CD14-positive monocyte (primary cell): ENCODE data around the gene OBSCN. TPM values are rescaled to one million over a fixed set of nuclear protein-coding genes. Genes with fewer than 3 reads are reported as not detected.

Source experiments
- DNase-seq, 3 donors: peaks; one replicate each; pipeline ENCODE4 v3.0.0-alpha.2; 2011 to 2022
- H2AFZ ChIP-seq: 2 replicates; pipeline ENCODE4 v1.6.0; 2012; ENCODE audit warnings: mild to moderate bottlenecking, low read depth, low read length, inconsistent platforms; ENCODE audit not compliant: insufficient read depth, poor library complexity, severe bottlenecking
- H3K27ac ChIP-seq, 2 donors: 1 replicate in 1 of 2; 2 replicates in 1 of 2; pipeline ENCODE4 v1.5.1; 2012 to 2013; ENCODE audit warnings: low read length in 2 of 2, control low read depth in 1 of 2, inconsistent platforms in 1 of 2, low read depth in 1 of 2, mild to moderate bottlenecking in 1 of 2
- H3K27me3 ChIP-seq, 2 donors: one replicate each; pipeline versions ENCODE4 v1.6.0 to v1.6.1; 2011 to 2013; ENCODE audit warnings: low read length in 2 of 2; ENCODE audit not compliant: control insufficient read depth in 2 of 2, insufficient read depth in 2 of 2
- H3K36me3 ChIP-seq, 2 donors: replicated peaks in 1 of 2; 1 replicate in 1 of 2; 2 replicates in 1 of 2; pipeline versions ENCODE4 v1.5.1 to v1.6.1; 2012 to 2013; ENCODE audit warnings: low read length in 2 of 2, control low read depth in 1 of 2, inconsistent platforms in 1 of 2, mild to moderate bottlenecking in 1 of 2; ENCODE audit not compliant: insufficient read depth in 2 of 2, control insufficient read depth in 1 of 2
- H3K4me1 ChIP-seq, 2 donors: 1 replicate in 1 of 2; 2 replicates in 1 of 2; pipeline versions ENCODE4 v1.5.1 to v1.6.1; 2012 to 2013; ENCODE audit warnings: low read length in 2 of 2, control low read depth in 1 of 2, inconsistent platforms in 1 of 2, mild to moderate bottlenecking in 1 of 2, moderate library complexity in 1 of 2; ENCODE audit not compliant: insufficient read depth in 2 of 2, control insufficient read depth in 1 of 2
- H3K4me2 ChIP-seq: replicated peaks from 2 replicates; pipeline ENCODE3; 2012; ENCODE audit warnings: low read length, moderate library complexity, mild to moderate bottlenecking; ENCODE audit not compliant: poor library complexity, severe bottlenecking; ENCODE audit errors: extremely low read depth
- H3K4me3 ChIP-seq, 3 experiments: fragments of 200-600 bp in 1 of 3; sonication (generic) in 1 of 3; replicated peaks in 1 of 3; 1 replicate in 2 of 3; 2 replicates in 1 of 3; pipeline ENCODE4 v1.5.1; 2011 to 2013; ENCODE audit warnings: low read length in 3 of 3, mild to moderate bottlenecking in 3 of 3, control low read depth in 2 of 3, low read depth in 2 of 3, inconsistent platforms in 1 of 3, moderate library complexity in 1 of 3
- H3K79me2 ChIP-seq: 2 replicates; pipeline ENCODE4 v1.6.0; 2012; ENCODE audit warnings: mild to moderate bottlenecking, control low read depth, inconsistent platforms, low read length, moderate library complexity; ENCODE audit not compliant: insufficient read depth
- H3K9ac ChIP-seq: 2 replicates; pipeline ENCODE4 v1.6.0; 2017; ENCODE audit warnings: low read length, mild to moderate bottlenecking; ENCODE audit not compliant: insufficient read depth, poor library complexity, severe bottlenecking
- H3K9me3 ChIP-seq, 2 donors: replicated peaks in 1 of 2; 1 replicate in 1 of 2; 2 replicates in 1 of 2; pipeline versions ENCODE4 v1.5.1 to v1.6.1; 2012 to 2013; ENCODE audit warnings: low read length in 2 of 2, control low read depth in 1 of 2; ENCODE audit not compliant: control insufficient read depth in 1 of 2, insufficient read depth in 1 of 2
- H4K20me1 ChIP-seq: 2 replicates; pipeline ENCODE4 v1.6.0; 2012; ENCODE audit warnings: mild to moderate bottlenecking, low read length, control low read depth, moderate library complexity; ENCODE audit not compliant: insufficient read depth
- H3K27ac Mint-ChIP-seq, 7 donors: one replicate each; pipeline ENCODE4 v1.8.0; 2020; ENCODE audit warnings: mild to moderate bottlenecking in 7 of 7, mixed read lengths in 7 of 7, moderate library complexity in 6 of 7, inconsistent platforms in 2 of 7
- H3K27me3 Mint-ChIP-seq, 3 donors: one replicate each; pipeline ENCODE4 v1.8.0; 2021 to 2022; ENCODE audit warnings: low read depth in 3 of 3, mild to moderate bottlenecking in 3 of 3, mixed read lengths in 3 of 3, moderate library complexity in 3 of 3, inconsistent platforms in 1 of 3
- H3K36me3 Mint-ChIP-seq, 2 donors: one replicate each; pipeline ENCODE4 v1.8.0; 2020; ENCODE audit warnings: mixed read lengths in 2 of 2, inconsistent platforms in 1 of 2, mild to moderate bottlenecking in 1 of 2
- H3K4me1 Mint-ChIP-seq: one replicate; pipeline ENCODE4 v1.8.0; 2020; ENCODE audit warnings: mild to moderate bottlenecking, mixed read lengths
- H3K4me3 Mint-ChIP-seq, 2 donors: one replicate each; pipeline ENCODE4 v1.8.0; 2020; ENCODE audit warnings: mild to moderate bottlenecking in 2 of 2, mixed read lengths in 2 of 2, moderate library complexity in 1 of 2
- H3K9me3 Mint-ChIP-seq, 7 donors: one replicate each; pipeline ENCODE4 v1.8.0; 2020 to 2022; ENCODE audit warnings: mixed read lengths in 7 of 7, mild to moderate bottlenecking in 6 of 7, moderate library complexity in 6 of 7, inconsistent platforms in 2 of 7
- CTCF ChIP-seq: fragments of 200-600 bp; IDR thresholded peaks from one replicate; pipeline ENCODE4 v1.8.0; 2022; ENCODE audit warnings: antibody characterized with exemption, mild to moderate bottlenecking
- WGBS: methylation state at CpG from one replicate; pipeline ENCODE4 v1.1.5; 2013; ENCODE audit warnings: missing lambda C conversion rate; ENCODE audit not compliant: insufficient coverage; 5-methylcytosine and 5-hydroxymethylcytosine counted together
- intact Hi-C, 2 donors: fragments of 100-400 bp; cut with micrococcal nuclease; formaldehyde crosslinking; loops; one replicate each; pipeline versions ENCODE4 v1.15.0 to v1.15.1; 2023
- polyA plus RNA-seq, 3 donors: library from polyadenylated mRNA; depleted of rRNA in 1 of 3; unstranded in 2 of 3; stranded (reverse) in 1 of 3; fragments of 300-500 nt in 2 of 3; fragments of >200 nt in 1 of 3; fragmentation: Illumina TruSeq in 2 of 3; gene quantifications; 1 replicate in 2 of 3; 2 replicates in 1 of 3; pipeline ENCODE4 v1.2.3, GENCODE V29; 2012 to 2021

The OBSCN gene
- polyA plus RNA-seq, 3 donors, result 0.57 to 1.5 (median 0.76) TPM

- peaks cover 2 to 20% (median 7%) of the 10 kb centered on the region in 7 donors for H3K9me3 Mint-ChIP-seq
- DNase-seq, result no peak
- intact Hi-C loops, result no loop called here
Measured at GRCh38 chr1:228314315-228314657, 106.4 kb downstream of the OBSCN start.

GRCh38 chr1:228314658-228315483 is 107.0 kb downstream of the OBSCN start:
- H3K79me2 ChIP-seq, result no peaks in the 10 kb centered on the region
- intact Hi-C loops, result no loop called here
- no peak overlapping the region for H3K9ac ChIP-seq
- no peak overlapping the region for H3K4me3 ChIP-seq
- no peaks in the 10 kb centered on the region for H4K20me1 ChIP-seq
- H2AFZ ChIP-seq, result no peak overlapping the region
- no peak overlapping the region for H3K27ac ChIP-seq
- Mint-ChIP-seq H3K27ac (peak overlapping the region in 1 of 7 donors; percentile 15), H3K4me1 (no peaks in the 10 kb centered on the region), H3K36me3 (no peaks in the 10 kb centered on the region), H3K27me3 (peaks cover 0 to 1% (median 0%) of the 10 kb centered on the region in 3 donors), H3K4me3 (no peak overlapping the region), H3K9me3 (peaks cover 0 to 20% (median 4%) of the 10 kb centered on the region in 7 donors)
- H3K9me3 ChIP-seq, result peaks cover 34 to 45% of the 10 kb centered on the region in 2 donors
- H3K4me1 ChIP-seq, result no peaks in the 10 kb centered on the region
- no peaks in the 10 kb centered on the region for H3K27me3 ChIP-seq
- H3K4me2 ChIP-seq, result no peak overlapping the region
- H3K36me3 ChIP-seq, result no peaks in the 10 kb centered on the region
- WGBS, result 97% methylated on average over 31 of the region's 31 CpGs
- no peak for TF ChIP-seq CTCF
- no peak for DNase-seq

More at GRCh38 chr1:228314315-228314657, 106.4 kb downstream of the OBSCN start:
- no peaks in the 10 kb centered on the region for H3K4me1 ChIP-seq
- H4K20me1 ChIP-seq, result no peaks in the 10 kb centered on the region
- H3K9me3 ChIP-seq, result peaks cover 34 to 45% of the 10 kb centered on the region in 2 donors
- no peaks in the 10 kb centered on the region for H3K36me3 ChIP-seq
- no peak overlapping the region for H3K9ac ChIP-seq
- Mint-ChIP-seq H3K4me1 (no peaks in the 10 kb centered on the region), H3K36me3 (no peaks in the 10 kb centered on the region), H3K27me3 (peaks cover 0 to 1% (median 0%) of the 10 kb centered on the region in 3 donors), H3K27ac (no peak overlapping the region), H3K4me3 (no peak overlapping the region)
- WGBS, result 94% methylated on average over 3 of the region's 3 CpGs
- no peak overlapping the region for H3K4me2 ChIP-seq
- no peak overlapping the region for H3K27ac ChIP-seq
- no peak overlapping the region for H2AFZ ChIP-seq
- H3K4me3 ChIP-seq, result no peak overlapping the region
- TF ChIP-seq CTCF, result no peak
- no peaks in the 10 kb centered on the region for H3K27me3 ChIP-seq
- no peaks in the 10 kb centered on the region for H3K79me2 ChIP-seq
